Measurements from ENCODE around the gene DYSF. TPM values are rescaled to one million over a fixed set of nuclear protein-coding genes. Genes with fewer than 3 reads are reported as not detected.

Gene DYSF
- total and polyA plus RNA-seq, 9 donors, result 2.3 to 16.5 (median 5.1) TPM

DNA sequence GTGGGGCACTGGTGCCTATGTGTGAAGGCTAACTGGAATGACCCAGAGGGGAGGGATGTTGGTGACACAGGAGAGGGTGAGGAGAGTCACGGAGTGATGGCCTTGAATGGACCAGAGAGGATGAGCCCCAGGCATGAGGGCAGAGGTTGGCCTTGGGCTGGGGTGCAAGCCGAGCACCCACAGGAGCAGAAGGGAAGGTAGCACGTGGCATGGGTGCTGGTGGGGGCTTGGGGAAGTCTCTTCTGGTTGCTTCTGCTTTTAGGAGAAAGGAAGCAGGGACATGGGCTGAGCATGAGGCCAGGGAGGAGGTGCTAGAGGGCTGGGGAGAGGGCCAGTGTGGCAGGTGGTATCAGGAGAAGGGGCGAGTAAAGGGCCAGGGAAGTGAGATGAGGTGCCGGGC is 183.8 kb downstream of the DYSF start:
- Histone ChIP-seq H3K27me3 (no peaks in the 10 kb centered on the region), H3K4me3 (no peak overlapping the region), H3K27ac (no peak overlapping the region), H3K4me1 (ENCODE audit: insufficient read depth) (no peaks in the 10 kb centered on the region), H3K9me3 (no peaks in the 10 kb centered on the region), H3K36me3 (no peaks in the 10 kb centered on the region)
- intact Hi-C loops (cut with DNase I), result no loop called here
- no peak for TF ChIP-seq POLR2A (IDR thresholded peaks at IDR 0.05)
- TF ChIP-seq, protein P1, sequence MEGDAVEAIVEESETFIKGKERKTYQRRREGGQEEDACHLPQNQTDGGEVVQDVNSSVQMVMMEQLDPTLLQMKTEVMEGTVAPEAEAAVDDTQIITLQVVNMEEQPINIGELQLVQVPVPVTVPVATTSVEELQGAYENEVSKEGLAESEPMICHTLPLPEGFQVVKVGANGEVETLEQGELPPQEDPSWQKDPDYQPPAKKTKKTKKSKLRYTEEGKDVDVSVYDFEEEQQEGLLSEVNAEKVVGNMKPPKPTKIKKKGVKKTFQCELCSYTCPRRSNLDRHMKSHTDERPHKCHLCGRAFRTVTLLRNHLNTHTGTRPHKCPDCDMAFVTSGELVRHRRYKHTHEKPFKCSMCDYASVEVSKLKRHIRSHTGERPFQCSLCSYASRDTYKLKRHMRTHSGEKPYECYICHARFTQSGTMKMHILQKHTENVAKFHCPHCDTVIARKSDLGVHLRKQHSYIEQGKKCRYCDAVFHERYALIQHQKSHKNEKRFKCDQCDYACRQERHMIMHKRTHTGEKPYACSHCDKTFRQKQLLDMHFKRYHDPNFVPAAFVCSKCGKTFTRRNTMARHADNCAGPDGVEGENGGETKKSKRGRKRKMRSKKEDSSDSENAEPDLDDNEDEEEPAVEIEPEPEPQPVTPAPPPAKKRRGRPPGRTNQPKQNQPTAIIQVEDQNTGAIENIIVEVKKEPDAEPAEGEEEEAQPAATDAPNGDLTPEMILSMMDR (IDR thresholded peaks at IDR 0.05), result no peak
- TF ChIP-seq EP300 (IDR thresholded peaks at IDR 0.05), result no peak
- no peak for DNase-seq
- WGBS, 3 donors, result 72 to 85% (median 77%) methylated on average over 5 of the region's 5 CpGs

DNA sequence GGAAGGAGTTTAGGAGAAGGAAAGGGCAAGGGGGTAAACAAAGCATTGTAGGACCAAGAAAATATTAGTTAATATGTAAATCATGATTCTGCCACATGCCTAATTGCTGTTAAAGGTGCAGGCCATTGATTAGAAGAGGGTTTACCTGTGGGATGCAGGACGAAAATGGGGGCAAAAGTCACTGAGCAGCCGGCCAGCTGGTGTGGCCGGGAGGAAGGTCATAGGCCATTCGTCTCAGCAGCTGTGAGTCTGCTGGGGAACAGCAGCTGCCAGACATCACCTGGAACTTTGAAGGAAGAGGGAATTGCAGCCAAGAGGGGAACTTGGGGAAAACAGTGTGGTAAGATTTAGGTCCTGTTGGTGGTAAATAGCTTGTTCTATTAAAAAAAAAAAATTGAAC is 184.4 kb downstream of the DYSF start:
- WGBS, 3 donors, result 14 to 37% (median 30%) methylated on average over 4 of the region's 4 CpGs
- no peak for DNase-seq
- intact Hi-C loops (cut with DNase I), result no loop called here

DNA sequence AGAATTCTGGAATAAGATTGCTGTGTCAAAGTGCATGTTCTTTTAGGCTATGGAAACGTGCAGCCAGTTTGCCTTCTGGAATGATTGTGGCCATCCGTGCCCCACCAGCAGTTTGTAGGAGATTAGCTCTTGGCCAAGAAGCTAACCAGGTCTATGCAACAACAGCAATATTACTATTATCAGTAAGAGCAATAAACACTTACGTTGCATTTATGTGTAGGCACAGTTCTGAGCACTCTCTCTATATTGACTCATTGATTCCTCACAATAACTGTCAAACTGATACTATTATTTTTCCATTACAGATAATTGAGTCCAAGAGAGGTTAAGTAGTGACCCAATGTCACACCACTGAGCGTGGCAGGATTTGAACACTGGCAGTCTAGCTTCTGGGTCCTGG is 186.4 kb downstream of the DYSF start:
- intact Hi-C loops (cut with DNase I), result no loop called here
- WGBS, 3 donors, result 75 to 87% (median 83%) methylated on average over 4 of the region's 4 CpGs
- no peak overlapping the region for H3K27ac ChIP-seq
- H3K27me3 ChIP-seq, result no peaks in the 10 kb centered on the region
- no peaks in the 10 kb centered on the region for H3K36me3 ChIP-seq
- H3K4me3 ChIP-seq, result no peak overlapping the region
- H3K9me3 ChIP-seq, result no peaks in the 10 kb centered on the region
- H3K4me1 ChIP-seq (ENCODE audit: insufficient read depth), result no peaks in the 10 kb centered on the region
- DNase-seq, result no peak
- no peak for TF ChIP-seq POLR2A (IDR thresholded peaks at IDR 0.05)
- TF ChIP-seq, protein P1 (IDR thresholded peaks at IDR 0.05), result no peak
- TF ChIP-seq EP300 (IDR thresholded peaks at IDR 0.05), result no peak

More for the DNA sequence above, 184.4 kb downstream of the DYSF start:
- no peak overlapping the region for H3K27ac ChIP-seq
- TF ChIP-seq EP300 (IDR thresholded peaks at IDR 0.05) (no peak), POLR2A (IDR thresholded peaks at IDR 0.05) (no peak)
- TF ChIP-seq, protein P1 (IDR thresholded peaks at IDR 0.05), result no peak
- H3K4me1 ChIP-seq (ENCODE audit: insufficient read depth), result no peaks in the 10 kb centered on the region
- H3K9me3 ChIP-seq, result no peaks in the 10 kb centered on the region
- no peaks in the 10 kb centered on the region for H3K27me3 ChIP-seq
- H3K36me3 ChIP-seq, result no peaks in the 10 kb centered on the region
- H3K4me3 ChIP-seq, result no peak overlapping the region

DNA sequence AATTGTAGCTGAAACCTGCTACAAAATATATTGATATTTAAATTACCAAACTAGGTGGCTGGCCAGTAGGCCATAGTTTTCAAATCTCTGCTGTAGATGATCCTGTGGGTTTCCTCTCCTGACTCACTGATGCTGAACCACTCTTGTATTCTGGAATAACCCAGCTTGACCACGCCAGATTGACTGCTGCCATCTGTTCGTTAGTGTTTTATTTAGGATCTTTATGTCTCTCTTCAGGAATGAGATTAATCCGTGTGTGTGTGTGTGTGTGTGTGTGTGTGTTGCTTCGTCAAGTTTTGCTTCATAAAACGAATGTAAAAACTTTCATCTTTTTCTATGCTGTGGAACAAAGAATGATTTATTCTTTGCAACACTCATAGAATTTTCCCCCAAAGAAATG is 187.1 kb downstream of the DYSF start:
- intact Hi-C loops (cut with DNase I), result no loop called here
- TF ChIP-seq, protein P1 (IDR thresholded peaks at IDR 0.05), result no peak
- no peak for TF ChIP-seq POLR2A (IDR thresholded peaks at IDR 0.05)
- TF ChIP-seq EP300 (IDR thresholded peaks at IDR 0.05), result no peak
- Histone ChIP-seq H3K4me3 (no peak overlapping the region), H3K27ac (no peak overlapping the region), H3K4me1 (ENCODE audit: insufficient read depth) (no peaks in the 10 kb centered on the region), H3K9me3 (no peaks in the 10 kb centered on the region), H3K27me3 (no peaks in the 10 kb centered on the region), H3K36me3 (no peaks in the 10 kb centered on the region)
- DNase-seq, result no peak
- WGBS, 3 donors, result 84% methylated on average over 5 of the region's 5 CpGs
